Measurements from ENCODE around the gene PLXNA1. TPM values are rescaled to one million over a fixed set of nuclear protein-coding genes. Genes with fewer than 3 reads are reported as not detected.

The PLXNA1 gene
- total RNA-seq, 4 donors from 2014 or later, result 20.8 to 56.7 (median 27.7) TPM

DNA sequence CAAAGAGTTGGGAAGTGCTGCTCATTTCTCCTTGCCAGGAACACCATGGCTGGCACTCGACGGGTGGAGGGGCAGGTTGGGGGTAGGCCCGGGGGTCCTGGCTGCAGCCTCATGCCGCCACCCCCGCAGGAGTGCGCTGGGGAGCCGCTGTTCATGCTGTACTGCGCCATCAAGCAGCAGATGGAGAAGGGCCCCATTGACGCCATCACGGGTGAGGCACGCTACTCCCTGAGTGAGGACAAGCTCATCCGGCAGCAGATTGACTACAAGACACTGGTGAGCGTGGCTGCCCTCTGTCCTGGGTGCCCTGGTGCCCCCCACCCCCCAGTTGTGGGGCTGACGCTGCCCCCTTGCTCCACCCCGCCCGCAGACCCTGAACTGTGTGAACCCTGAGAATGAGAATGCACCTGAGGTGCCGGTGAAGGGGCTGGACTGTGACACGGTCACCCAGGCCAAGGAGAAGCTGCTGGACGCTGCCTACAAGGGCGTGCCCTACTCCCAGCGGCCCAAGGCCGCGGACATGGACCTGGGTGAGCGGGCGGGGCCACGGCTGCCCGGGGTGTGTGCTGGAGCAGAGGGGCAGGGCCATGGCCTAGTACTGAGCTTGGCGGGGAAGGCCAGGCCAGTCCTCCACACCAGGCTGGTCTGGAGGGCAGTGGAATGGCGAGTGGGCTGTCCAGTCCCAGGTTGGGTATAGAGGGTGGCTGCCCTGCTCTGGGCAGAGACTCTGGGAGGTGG is 45.1 kb downstream of the PLXNA1 start:
- H3K27me3 ChIP-seq, result no peaks in the 10 kb centered on the region
- no peak overlapping the region for H3K4me3 ChIP-seq
- intact Hi-C loops (cut with DNase I; ENCODE audit: low total_unique reads), result no loop called here
- WGBS, 2 donors (ENCODE audit: low coverage in 1 of 2), result 75% methylated on average over 22 of the region's 29 CpGs; no CpG with 5 or more reads in 1 of the 2 donors
- DNase-seq, result peak; percentile 74
- in situ Hi-C loops (cut with MboI; ENCODE audit: low pct_ligation_motif_present in 1 of 4, low pct_unique_long_range_greater_than_20kb in 1 of 4, low sequenced_read_pairs in 3 of 4), result no loop called here
- peaks cover 0 to 7% (median 0%) of the 10 kb centered on the region in 4 donors for H3K36me3 ChIP-seq
- no peaks in the 10 kb centered on the region for H3K9me3 ChIP-seq
- TF ChIP-seq POLR2A (IDR thresholded peaks at IDR 0.05) (no peak), POLR2AphosphoS5 (IDR thresholded peaks at IDR 0.05) (no peak), CTCF (IDR thresholded peaks at IDR 0.05) (no peak), EP300 (IDR thresholded peaks at IDR 0.05; ENCODE audit: low read depth) (no peak)
- H3K4me1 ChIP-seq, result peaks cover 0 to 7% (median 5%) of the 10 kb centered on the region in 4 donors
- peak overlapping the region in 2 of 4 donors; percentile 29 to 41 for H3K27ac ChIP-seq

DNA sequence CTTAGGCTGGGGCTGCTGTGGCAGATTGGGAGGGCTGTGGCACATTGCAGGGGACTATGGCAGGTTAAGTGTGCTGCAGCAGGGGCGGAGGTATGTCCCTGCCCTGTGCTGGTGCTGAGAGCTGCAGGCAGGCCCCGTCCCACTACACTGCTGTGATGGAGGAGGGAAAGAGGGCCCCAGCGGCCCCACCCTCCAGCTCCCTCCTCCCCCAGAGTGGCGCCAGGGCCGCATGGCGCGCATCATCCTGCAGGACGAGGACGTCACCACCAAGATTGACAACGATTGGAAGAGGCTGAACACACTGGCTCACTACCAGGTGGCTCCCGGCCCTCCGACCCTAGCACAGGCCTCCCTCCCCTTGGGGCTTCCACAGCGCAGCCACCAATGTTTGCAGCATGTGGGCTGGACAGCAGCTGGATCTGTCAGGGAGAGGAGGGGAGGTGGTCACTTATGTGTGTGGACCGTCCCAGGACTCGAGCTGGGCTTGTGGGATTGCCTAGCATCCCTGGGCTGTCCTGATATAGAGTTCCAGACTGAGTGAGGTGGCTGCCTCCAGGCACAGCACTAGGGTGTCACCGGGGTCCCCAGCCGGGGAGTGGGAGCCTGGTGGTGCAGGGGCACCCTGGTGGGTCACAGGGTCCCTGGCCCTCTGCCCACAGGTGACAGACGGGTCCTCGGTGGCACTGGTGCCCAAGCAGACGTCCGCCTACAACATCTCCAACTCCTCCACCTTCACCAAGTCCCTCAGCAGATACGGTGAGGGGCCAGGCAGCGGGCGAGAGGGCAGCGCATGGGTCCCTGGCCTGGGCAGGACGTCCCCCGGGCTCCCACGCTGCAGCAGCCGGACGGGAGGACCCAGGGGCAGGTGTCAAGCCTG is 46.1 kb downstream of the PLXNA1 start:
- H3K36me3 ChIP-seq, result peaks cover 0 to 7% (median 0%) of the 10 kb centered on the region in 4 donors
- intact Hi-C loops (cut with DNase I; ENCODE audit: low total_unique reads), result no loop called here
- 93% methylated on average over 30 of the region's 30 CpGs; no CpG with 5 or more reads in 1 of the 2 donors for WGBS, 2 donors (ENCODE audit: low coverage in 1 of 2)

GRCh38 chr3:127029658-127030507 is 47.0 kb downstream of the PLXNA1 start:
- intact Hi-C loops (cut with DNase I; ENCODE audit: low total_unique reads) (no loop called here), in situ Hi-C loops (cut with MboI; ENCODE audit: low pct_ligation_motif_present in 1 of 4, low pct_unique_long_range_greater_than_20kb in 1 of 4, low sequenced_read_pairs in 3 of 4) (no loop called here)
- DNase-seq, result no peak
- Histone ChIP-seq H3K27me3 (no peaks in the 10 kb centered on the region), H3K4me1 (peaks cover 0 to 7% (median 5%) of the 10 kb centered on the region in 4 donors), H3K36me3 (peaks cover 0 to 7% (median 0%) of the 10 kb centered on the region in 4 donors), H3K4me3 (no peak overlapping the region), H3K27ac (no peak overlapping the region), H3K9me3 (no peaks in the 10 kb centered on the region)
- WGBS, 2 donors (ENCODE audit: low coverage in 1 of 2), result 94% methylated on average over 33 of the region's 42 CpGs; no CpG with 5 or more reads in 1 of the 2 donors
- TF ChIP-seq EP300 (IDR thresholded peaks at IDR 0.05; ENCODE audit: low read depth), result no peak
- TF ChIP-seq POLR2A (IDR thresholded peaks at IDR 0.05), result no peak
- TF ChIP-seq POLR2AphosphoS5 (IDR thresholded peaks at IDR 0.05), result no peak
- TF ChIP-seq CTCF (IDR thresholded peaks at IDR 0.05), result no peak

More for the DNA sequence above, 46.1 kb downstream of the PLXNA1 start:
- Histone ChIP-seq H3K4me3 (no peak overlapping the region), H3K4me1 (peaks cover 0 to 7% (median 5%) of the 10 kb centered on the region in 4 donors), H3K27me3 (no peaks in the 10 kb centered on the region), H3K9me3 (no peaks in the 10 kb centered on the region), H3K27ac (peak overlapping the region in 2 of 4 donors; percentile 29 to 41)
- in situ Hi-C loops (cut with MboI; ENCODE audit: low pct_ligation_motif_present in 1 of 4, low pct_unique_long_range_greater_than_20kb in 1 of 4, low sequenced_read_pairs in 3 of 4), result no loop called here
- no peak for DNase-seq
- no peak for TF ChIP-seq CTCF (IDR thresholded peaks at IDR 0.05)
- TF ChIP-seq EP300 (IDR thresholded peaks at IDR 0.05; ENCODE audit: low read depth), result no peak
- TF ChIP-seq POLR2AphosphoS5 (IDR thresholded peaks at IDR 0.05), result no peak
- TF ChIP-seq POLR2A (IDR thresholded peaks at IDR 0.05), result no peak

Data from transverse colon (tissue), 4 donors.